PFSK-1 (cell line): ENCODE measurements around the gene DCXR.

Source experiments
- FOXP2 ChIP-seq: optimal IDR thresholded peaks from 2 replicates; pipeline ENCODE3; 2011; ENCODE audit warnings: borderline replicate concordance, control low read depth, inconsistent platforms; ENCODE audit not compliant: insufficient read depth; ENCODE audit errors: extremely low read length, extremely low read depth
- POLR2AphosphoS5 ChIP-seq: IDR thresholded peaks from 2 replicates; pipeline ENCODE4 v1.6.1; 2012; ENCODE audit warnings: low read depth, mild to moderate bottlenecking, control low read depth, low read length, moderate library complexity
- SIN3A ChIP-seq: IDR thresholded peaks from 2 replicates; pipeline ENCODE4 v1.6.1; 2012; ENCODE audit warnings: mild to moderate bottlenecking, low read length, moderate library complexity, borderline replicate concordance; ENCODE audit not compliant: insufficient read depth
- TAF1 ChIP-seq: IDR thresholded peaks from 2 replicates; pipeline ENCODE4 v1.6.1; 2012; ENCODE audit warnings: low read length, control low read depth, borderline replicate concordance; ENCODE audit not compliant: insufficient read depth
- TF ChIP-seq, protein P1 (sequence below), 2 experiments: IDR thresholded peaks; 2 replicates each; pipeline versions ENCODE4 v1.6.1 to v1.8.0; 2011 to 2012; ENCODE audit warnings: low read depth in 2 of 2, low read length in 2 of 2, control low read depth in 1 of 2, inconsistent platforms in 1 of 2, mild to moderate bottlenecking in 1 of 2, moderate library complexity in 1 of 2; ENCODE audit not compliant: insufficient read depth in 1 of 2

The DCXR gene

DNA sequence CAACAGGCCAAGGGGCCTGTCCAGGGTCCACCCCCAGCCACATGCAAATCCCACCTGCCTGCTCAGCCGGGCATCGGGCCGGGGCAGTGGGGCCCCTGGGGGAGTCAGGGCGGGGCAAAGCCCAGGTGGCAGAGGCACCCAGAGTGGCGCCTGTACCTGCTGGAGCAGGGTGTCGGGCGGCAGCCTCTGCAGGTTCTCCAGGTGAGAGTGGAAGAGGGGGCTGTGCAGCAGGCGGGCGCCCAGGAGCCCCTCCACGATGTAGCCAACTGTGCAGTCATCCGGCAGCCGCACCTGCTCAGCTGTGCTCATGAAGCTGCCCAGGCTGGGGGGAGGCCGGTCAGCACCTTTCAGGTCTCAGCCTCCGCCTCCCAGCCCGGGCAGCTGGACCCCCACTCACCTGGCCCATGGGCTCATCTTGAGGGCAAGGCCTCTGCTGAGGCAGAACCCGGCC is 12.0 kb upstream of the DCXR start:
- TF ChIP-seq POLR2AphosphoS5 (no peak), SIN3A (no peak), TAF1 (no peak), FOXP2 (no peak)
- TF ChIP-seq, protein P1, sequence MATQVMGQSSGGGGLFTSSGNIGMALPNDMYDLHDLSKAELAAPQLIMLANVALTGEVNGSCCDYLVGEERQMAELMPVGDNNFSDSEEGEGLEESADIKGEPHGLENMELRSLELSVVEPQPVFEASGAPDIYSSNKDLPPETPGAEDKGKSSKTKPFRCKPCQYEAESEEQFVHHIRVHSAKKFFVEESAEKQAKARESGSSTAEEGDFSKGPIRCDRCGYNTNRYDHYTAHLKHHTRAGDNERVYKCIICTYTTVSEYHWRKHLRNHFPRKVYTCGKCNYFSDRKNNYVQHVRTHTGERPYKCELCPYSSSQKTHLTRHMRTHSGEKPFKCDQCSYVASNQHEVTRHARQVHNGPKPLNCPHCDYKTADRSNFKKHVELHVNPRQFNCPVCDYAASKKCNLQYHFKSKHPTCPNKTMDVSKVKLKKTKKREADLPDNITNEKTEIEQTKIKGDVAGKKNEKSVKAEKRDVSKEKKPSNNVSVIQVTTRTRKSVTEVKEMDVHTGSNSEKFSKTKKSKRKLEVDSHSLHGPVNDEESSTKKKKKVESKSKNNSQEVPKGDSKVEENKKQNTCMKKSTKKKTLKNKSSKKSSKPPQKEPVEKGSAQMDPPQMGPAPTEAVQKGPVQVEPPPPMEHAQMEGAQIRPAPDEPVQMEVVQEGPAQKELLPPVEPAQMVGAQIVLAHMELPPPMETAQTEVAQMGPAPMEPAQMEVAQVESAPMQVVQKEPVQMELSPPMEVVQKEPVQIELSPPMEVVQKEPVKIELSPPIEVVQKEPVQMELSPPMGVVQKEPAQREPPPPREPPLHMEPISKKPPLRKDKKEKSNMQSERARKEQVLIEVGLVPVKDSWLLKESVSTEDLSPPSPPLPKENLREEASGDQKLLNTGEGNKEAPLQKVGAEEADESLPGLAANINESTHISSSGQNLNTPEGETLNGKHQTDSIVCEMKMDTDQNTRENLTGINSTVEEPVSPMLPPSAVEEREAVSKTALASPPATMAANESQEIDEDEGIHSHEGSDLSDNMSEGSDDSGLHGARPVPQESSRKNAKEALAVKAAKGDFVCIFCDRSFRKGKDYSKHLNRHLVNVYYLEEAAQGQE (IDR thresholded peaks at IDR 0.05; ENCODE audit: insufficient read depth in 1 of 2, low read depth in 2 of 2, low read length in 2 of 2): no peak

DNA sequence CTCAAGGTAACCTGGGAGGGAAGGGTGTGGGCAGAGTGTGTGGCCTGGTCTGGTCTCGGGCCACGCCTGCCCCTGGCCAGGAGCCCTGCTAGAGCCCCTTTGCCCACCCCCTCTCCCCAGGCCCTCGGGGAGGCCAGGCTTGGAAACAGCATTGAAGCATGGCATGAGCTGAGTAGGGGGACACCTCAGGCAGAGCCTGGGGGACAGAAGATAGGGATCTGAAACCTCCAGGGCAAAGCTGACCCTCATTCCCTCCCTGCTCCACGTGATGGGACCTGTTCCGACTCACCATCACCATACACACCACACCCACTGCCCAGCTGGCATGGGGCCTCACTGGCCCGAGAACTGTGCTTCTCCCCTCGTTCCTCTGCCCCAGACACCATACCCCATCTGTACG is 11.6 kb upstream of the DCXR start:
- TF ChIP-seq, protein P1 (IDR thresholded peaks at IDR 0.05; ENCODE audit: insufficient read depth in 1 of 2, low read depth in 2 of 2, low read length in 2 of 2): no peak
- no peak for TF ChIP-seq POLR2AphosphoS5
- TF ChIP-seq SIN3A: no peak
- TF ChIP-seq FOXP2: no peak

DNA sequence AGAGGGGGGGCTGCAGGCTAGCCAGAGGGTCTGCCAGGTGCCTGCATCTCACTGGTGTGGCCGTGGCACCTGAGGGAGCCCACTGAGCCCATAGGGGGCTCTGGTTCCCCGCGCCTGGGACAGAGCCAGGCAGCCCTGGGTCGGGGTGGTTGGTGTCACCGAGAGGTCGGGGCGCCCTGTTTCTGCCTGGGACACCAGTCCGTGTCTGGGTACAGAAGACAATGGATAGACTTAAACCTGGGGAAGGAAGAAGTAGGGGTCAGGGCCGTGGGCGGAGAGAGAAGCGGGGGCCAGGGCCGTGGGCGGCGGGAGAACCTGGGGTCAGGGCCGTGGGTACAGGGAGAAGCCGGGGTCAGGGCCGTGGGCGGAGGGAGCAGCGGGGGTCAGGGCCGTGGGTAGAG is 11.1 kb upstream of the DCXR start:
- TF ChIP-seq, protein P1 (IDR thresholded peaks at IDR 0.05; ENCODE audit: insufficient read depth in 1 of 2, low read depth in 2 of 2, low read length in 2 of 2): no peak
- TF ChIP-seq FOXP2 (no peak), SIN3A (no peak), TAF1 (no peak), POLR2AphosphoS5 (no peak)

DNA sequence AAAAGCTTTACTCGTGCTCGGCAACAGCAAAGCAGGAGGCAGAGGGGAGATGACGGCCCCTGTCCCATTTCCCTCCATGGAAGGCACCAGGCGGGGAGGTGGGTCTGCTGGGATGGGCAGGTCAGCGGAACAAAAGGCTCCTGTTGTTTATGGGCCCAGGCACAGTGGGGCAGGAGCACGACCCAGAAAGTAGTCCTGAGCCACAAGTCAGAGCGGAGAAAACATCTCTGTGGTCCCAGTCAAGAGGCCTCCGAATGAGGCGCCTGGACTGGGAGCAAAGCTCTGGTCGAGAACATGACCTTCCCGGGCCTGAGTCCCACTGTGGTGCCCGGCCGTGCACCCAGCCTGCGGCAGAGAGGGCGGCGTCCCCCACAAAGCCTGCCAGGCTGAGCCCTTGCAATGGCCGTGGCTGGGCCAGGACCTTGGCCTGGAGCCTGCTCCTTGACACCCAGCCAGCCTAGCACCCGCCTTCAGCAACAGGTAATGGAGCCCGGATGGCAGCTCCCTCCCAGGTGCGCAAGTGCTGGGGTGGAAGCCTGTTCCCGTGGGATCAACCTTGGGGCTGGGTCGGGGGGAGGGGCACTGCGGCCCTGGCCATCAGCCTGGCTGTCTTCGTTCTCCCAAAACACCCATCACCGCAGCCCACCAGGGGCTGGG is 10.5 kb upstream of the DCXR start:
- TF ChIP-seq FOXP2 (no peak), POLR2AphosphoS5 (no peak), SIN3A (no peak), TAF1 (no peak)
- TF ChIP-seq, protein P1 (IDR thresholded peaks at IDR 0.05; ENCODE audit: insufficient read depth in 1 of 2, low read depth in 2 of 2, low read length in 2 of 2): no peak

DNA sequence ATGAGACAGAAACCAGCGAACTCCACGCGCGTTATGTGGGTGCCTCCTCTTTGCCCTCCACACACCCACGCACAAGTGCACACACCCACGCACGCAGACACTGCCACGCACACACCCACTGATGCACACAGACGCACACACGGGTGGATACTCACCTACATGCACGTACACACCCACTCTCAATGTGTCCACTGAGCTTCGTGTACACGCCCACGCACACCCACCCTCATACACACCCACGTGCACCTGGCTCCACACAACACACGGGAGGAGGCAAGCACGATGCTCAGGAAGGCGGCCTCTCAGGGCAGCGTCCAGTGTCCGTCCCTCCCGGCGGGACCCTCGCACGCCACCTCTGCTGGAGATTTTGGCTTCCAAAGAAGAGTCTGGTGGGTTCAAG is 9.9 kb upstream of the DCXR start:
- TF ChIP-seq TAF1 (no peak), POLR2AphosphoS5 (no peak), FOXP2 (no peak), SIN3A (no peak)
- TF ChIP-seq, protein P1 (IDR thresholded peaks at IDR 0.05; ENCODE audit: insufficient read depth in 1 of 2, low read depth in 2 of 2, low read length in 2 of 2): no peak
